Cardiac muscle cell (in vitro differentiated cells and primary cell): ENCODE data around the gene MYLK4. TPM values are rescaled to one million over a fixed set of nuclear protein-coding genes. Genes with fewer than 3 reads are reported as not detected.

Experiments used
- DNase-seq, 2 donors: peaks; one replicate each; pipeline versions ENCODE4 v3.0.0 to v3.0.0-alpha.2; 2010 to 2017; ENCODE audit warnings: low read depth in 1 of 2, low spot score in 1 of 2
- H3K27ac ChIP-seq: fragments of 200-600 bp; sonication (generic); 2 replicates; pipeline ENCODE4 v1.5.1; 2016
- H3K27me3 ChIP-seq: fragments of 200-600 bp; sonication (generic); 2 replicates; pipeline ENCODE4 v1.6.0; 2016; ENCODE audit warnings: control low read depth
- H3K36me3 ChIP-seq: fragments of 200-600 bp; sonication (generic); 2 replicates; pipeline ENCODE4 v1.5.1; 2016; ENCODE audit warnings: control low read depth
- H3K4me1 ChIP-seq: fragments of 200-600 bp; sonication (generic); 2 replicates; pipeline ENCODE4 v1.8.1; 2017; ENCODE audit warnings: low read depth, mild to moderate bottlenecking, mixed run types
- H3K4me3 ChIP-seq: fragments of 200-600 bp; sonication (generic); 2 replicates; pipeline ENCODE4 v1.5.1; 2016; ENCODE audit warnings: mild to moderate bottlenecking
- H3K9me3 ChIP-seq: fragments of 200-600 bp; sonication (generic); 2 replicates; pipeline ENCODE4 v1.5.1; 2017; ENCODE audit warnings: low read depth, mild to moderate bottlenecking, control low read depth
- CTCF ChIP-seq: IDR thresholded peaks from 2 replicates; pipeline ENCODE4 v1.5.1; 2012; ENCODE audit warnings: low read depth, mild to moderate bottlenecking, low read length
- polyA plus RNA-seq: library from polyadenylated mRNA; unstranded; fragments of >200 nt; fragmentation: Nextera tagmentation; extraction: Ambion mirVana; gene quantifications from 2 replicates; pipeline ENCODE4 v1.2.1, GENCODE V29; 2016
- total RNA-seq: library from RNA; depleted of rRNA; stranded (reverse); fragments of >200 nt; gene quantifications from 2 replicates; pipeline ENCODE4 v1.2.3, GENCODE V29; 2016

The MYLK4 gene
- total RNA-seq (0.56 and 0.69 TPM in 2 replicates), polyA plus RNA-seq (0.23 and 0.64 TPM in 2 replicates)

- TF ChIP-seq CTCF, result no peak
- H3K4me1 ChIP-seq, result peaks cover 27% of the 10 kb centered on the region
- H3K9me3 ChIP-seq, result no peaks in the 10 kb centered on the region
- no peak within 1 kb of the TSS for H3K4me3 ChIP-seq
- no peak for DNase-seq
- H3K36me3 ChIP-seq, result no peaks in the 10 kb centered on the region
- H3K27me3 ChIP-seq, result no peaks in the 10 kb centered on the region
- H3K27ac ChIP-seq, result no peak within 1 kb of the TSS
Observed at GRCh38 chr6:2750832-2751231, at the start of gene MYLK4. Gene MYLK4, minus strand, starts transcription at chr6:2750922. Its CDS starts 1,628 bp downstream, at chr6:2749294.

DNA sequence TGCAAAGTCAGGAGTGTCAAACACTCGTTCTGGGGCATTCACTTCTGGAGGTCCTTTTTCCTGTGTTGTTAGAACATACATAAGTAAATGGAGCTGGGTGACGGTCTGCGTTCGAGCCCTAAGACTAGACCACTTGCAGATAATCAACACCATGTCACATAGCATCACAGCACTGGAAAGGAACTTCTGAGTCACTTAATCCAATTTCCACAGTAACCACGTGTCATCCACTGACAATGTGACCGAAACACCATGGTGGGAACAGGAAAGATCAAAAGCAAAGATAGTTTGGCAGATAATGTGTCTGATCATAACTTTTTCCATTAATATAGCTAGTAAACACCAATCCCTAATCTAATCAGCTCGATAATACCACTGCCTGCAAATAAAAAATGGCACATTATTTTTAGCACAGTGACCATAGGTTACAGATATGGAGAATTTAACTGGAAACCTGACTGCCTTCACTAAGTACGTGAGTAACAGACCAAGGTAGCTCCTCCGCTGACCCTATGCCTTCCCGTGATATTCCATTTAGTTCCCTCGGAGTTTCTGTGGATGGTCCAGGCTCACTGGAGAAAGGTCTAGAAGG, 49.3 kb upstream of the MYLK4 start:
- no peak for DNase-seq
- Histone ChIP-seq H3K4me1 (peaks cover 26% of the 10 kb centered on the region), H3K27ac (peak overlapping the region; percentile 10), H3K36me3 (no peaks in the 10 kb centered on the region), H3K9me3 (no peaks in the 10 kb centered on the region), H3K27me3 (no peaks in the 10 kb centered on the region), H3K4me3 (no peak overlapping the region)
- TF ChIP-seq CTCF, result no peak

DNA sequence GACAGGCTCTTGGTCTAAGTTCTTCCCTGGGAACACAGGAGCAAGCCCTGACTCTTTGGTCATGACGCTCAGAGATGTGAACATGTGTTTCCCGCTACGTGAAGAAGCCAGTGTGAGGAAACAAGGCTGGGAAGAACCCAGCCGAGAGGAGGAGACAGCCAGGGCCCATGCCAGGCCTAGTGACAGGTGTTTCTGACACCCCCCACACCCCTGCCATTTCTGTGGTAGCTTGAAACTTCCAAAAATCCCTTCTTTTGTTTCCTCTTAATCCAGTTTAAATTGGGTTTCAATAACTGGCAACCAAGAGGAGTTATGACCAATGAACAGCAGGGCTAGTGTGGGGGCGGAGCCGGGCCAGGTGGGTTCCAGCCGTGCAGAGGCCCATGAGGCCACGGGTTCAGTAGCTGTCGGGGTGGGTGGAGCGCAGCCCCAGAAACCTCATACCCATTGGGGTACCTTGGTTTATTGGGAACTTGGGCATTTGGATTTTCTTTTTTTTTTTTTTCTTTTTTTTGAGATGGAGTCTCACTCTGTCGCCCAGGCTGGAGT, 47.9 kb upstream of the MYLK4 start:
- Histone ChIP-seq H3K4me3 (no peak overlapping the region), H3K36me3 (no peaks in the 10 kb centered on the region), H3K27me3 (no peaks in the 10 kb centered on the region), H3K9me3 (no peaks in the 10 kb centered on the region), H3K4me1 (peaks cover 33% of the 10 kb centered on the region), H3K27ac (no peak overlapping the region)
- no peak for DNase-seq
- TF ChIP-seq CTCF, result no peak

GRCh38 chr6:2797564-2798031, 46.9 kb upstream of the MYLK4 start:
- H3K4me3 ChIP-seq, result no peak overlapping the region
- no peak overlapping the region for H3K27ac ChIP-seq
- no peaks in the 10 kb centered on the region for H3K27me3 ChIP-seq
- H3K4me1 ChIP-seq, result peaks cover 39% of the 10 kb centered on the region
- no peak for TF ChIP-seq CTCF
- H3K9me3 ChIP-seq, result no peaks in the 10 kb centered on the region
- DNase-seq, result no peak
- H3K36me3 ChIP-seq, result no peaks in the 10 kb centered on the region

GRCh38 chr6:2796861-2797260, 46.1 kb upstream of the MYLK4 start:
- Histone ChIP-seq H3K4me3 (no peak overlapping the region), H3K27me3 (no peaks in the 10 kb centered on the region), H3K9me3 (no peaks in the 10 kb centered on the region), H3K4me1 (peaks cover 39% of the 10 kb centered on the region), H3K27ac (no peak overlapping the region), H3K36me3 (no peaks in the 10 kb centered on the region)
- no peak for DNase-seq
- TF ChIP-seq CTCF, result no peak
